Stimulated activated CD4-positive, alpha-beta T cell treated with anti-CD3 and anti-CD28 coated beads, Interleukin-12 subunit alpha, Interleukin-12 subunit beta, amount 100 ng/mL, for 24 hours (primary cell): ENCODE data around the gene NINL.
"Not testable (repeated sequence)": the region's sequence is repeated elsewhere in the genome, so short reads cannot be mapped to it uniquely, and the experiment has no call there.

ENCODE experiments used
- DNase-seq, 2 experiments: peaks; one replicate each; pipeline ENCODE4 v3.0.0-alpha.2; 2020; ENCODE audit warnings: low read depth in 2 of 2

Gene NINL

GRCh38 chr20:25592135-25592852 is 7.0 kb upstream of the NINL start:
- no peak for DNase-seq

- not testable (repeated sequence) for DNase-seq
Observed at GRCh38 chr20:25590778-25591177, 5.4 kb upstream of the NINL start.

DNA sequence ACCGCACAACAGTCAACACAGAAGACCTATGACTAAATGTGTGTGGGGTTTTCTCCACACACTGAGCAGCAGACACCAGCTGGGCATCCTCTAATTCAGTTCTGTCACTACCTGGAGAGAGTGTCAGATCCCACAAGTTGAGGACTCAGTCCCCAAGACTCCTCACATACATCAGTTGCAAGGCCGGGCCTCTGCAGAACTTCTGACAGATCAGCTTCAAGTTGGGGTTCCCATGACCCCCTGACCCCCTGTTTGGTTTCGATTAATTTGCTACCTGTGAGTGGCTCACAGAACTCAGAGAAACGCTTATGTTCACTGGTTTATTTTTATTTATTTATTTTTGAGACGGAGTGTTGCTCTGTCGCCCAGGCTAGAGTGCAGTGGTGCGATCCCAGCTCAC is 3.2 kb upstream of the NINL start:
- DNase-seq = no peak

- DNase-seq = no peak
Observed at GRCh38 chr20:25587536-25587935, 2.2 kb upstream of the NINL start.

DNA sequence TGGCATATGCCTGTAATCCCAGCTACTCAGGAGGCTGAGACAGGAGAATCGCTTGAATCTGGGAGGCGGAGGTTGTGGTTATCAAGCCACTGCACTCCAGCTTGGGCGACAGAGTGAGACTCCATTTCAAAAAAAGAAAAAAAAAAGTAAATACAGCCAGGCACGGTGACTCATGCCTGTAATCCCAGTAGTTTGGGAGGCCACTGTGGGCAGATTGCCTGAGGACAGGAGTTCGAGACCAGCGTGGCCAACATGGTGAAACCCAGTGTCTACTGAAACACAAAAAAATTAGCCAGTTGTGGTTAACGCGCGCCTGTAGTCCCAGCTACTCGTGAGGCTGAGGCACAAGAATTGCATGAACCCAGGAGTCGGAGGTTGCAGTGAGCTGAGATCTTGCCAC is 1.5 kb upstream of the NINL start:
- no peak for DNase-seq

DNA sequence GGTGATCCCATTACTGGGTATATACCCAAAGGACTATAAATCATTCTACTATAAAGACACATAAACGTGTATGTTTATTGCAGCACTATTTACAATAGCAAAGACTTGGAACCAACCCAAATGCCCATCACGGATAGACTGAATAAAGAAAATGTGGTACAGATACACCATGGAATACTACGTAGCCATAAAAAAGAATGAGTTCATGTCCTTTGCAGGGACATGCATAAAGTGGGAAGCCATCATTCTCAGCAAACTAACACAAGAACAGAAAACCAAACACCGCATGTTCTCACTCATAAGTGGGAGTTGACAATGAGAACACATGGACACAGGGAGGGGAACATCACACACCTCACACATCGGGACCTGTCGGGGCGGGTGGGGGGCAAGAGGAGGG is 1.7 kb downstream of the NINL start:
- not testable (repeated sequence) for DNase-seq

DNA sequence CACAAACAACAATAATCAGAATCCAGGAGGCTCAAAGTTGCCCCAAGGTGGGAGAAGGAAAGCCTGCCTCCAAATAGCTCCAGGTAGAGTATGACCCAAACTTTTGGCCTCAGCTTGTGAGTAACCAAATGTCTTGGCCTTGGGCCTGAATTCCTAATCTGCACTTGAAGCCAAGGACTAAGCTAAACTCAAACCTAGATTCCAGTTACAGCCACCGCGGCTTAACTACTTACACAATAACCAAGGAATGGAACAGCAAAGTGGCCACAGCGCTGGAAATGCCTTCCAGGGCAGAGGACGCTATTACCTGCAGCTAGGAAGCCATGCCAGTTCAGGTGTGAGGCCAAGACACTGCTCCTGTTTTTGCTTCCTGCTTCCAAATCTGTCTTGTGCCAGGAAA is 4.6 kb downstream of the NINL start:
- DNase-seq = no peak

- DNase-seq = no peak
Observed at GRCh38 chr20:25579081-25579770, 6.1 kb downstream of the NINL start.

- no peak for DNase-seq
Observed at GRCh38 chr20:25576783-25577530, 8.4 kb downstream of the NINL start.

DNA sequence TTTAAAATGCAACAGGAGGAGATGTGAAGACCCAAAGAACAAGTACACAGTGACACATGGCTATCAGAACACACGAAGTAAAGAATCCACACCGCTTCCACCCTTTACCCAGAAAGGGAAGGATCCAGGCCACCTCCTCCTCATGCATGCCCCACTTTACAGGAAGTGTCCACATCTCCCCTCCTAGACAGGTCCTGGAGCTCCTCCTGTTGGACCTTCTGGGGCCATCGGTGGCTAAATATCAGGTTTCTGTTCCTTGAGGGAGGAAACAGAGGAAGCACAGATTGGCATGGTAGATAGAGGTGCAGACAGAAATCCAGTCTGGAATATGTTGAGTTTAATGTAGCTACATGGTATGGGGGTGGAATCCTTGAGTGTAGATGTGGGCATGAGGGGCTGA is 10.9 kb downstream of the NINL start:
- no peak for DNase-seq

- DNase-seq = no peak
Observed at GRCh38 chr20:25573288-25574251, 11.8 kb downstream of the NINL start.

DNA sequence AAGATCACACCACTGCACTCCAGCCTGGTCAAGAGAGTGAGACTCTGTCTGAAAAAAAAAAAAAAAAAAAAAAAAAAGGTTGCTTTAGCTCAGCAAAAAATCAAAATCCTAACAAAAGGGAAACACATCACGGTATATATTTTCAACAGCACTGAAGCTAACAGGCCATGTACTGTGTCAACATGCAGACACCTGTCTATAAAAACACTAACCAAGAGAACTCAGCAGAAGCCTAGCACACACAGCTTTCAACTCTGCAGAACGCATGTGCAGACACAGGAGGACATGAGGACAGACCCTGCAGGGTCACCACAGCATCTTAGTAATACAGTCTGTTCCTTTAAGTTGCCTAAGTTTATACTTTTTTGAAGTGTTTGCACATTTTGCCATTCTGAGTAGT is 13.5 kb downstream of the NINL start:
- no peak for DNase-seq

- no peak for DNase-seq
Observed at GRCh38 chr20:25571240-25571639, 14.1 kb downstream of the NINL start.

- no peak for DNase-seq
Observed at GRCh38 chr20:25570148-25570530, 15.2 kb downstream of the NINL start.

GRCh38 chr20:25567286-25567685 is 18.0 kb downstream of the NINL start:
- no peak for DNase-seq

- DNase-seq = no peak
Observed at GRCh38 chr20:25566821-25567220, 18.5 kb downstream of the NINL start.

- no peak for DNase-seq
Observed at GRCh38 chr20:25565578-25566157, 19.7 kb downstream of the NINL start.

DNA sequence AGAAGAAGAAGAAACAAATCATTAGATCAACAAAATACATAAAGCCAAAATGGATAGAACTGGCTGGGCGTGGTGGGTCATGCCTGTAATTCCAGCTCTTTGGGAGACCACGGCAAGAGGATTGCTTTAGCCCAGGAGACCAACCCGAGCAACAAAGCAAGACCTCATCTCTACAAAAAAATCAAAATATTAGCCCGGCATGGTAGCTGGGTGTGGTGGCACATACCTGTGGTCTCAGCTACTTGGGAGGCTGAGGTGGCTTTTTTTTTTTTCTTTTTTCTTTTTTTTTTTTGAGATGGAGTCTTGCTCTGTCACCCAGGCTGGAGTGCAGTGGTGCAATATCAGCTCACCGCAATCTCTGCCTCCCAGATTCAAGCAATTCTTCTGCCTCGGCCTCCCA is 21.5 kb downstream of the NINL start:
- no peak for DNase-seq

- DNase-seq = no peak
Observed at GRCh38 chr20:25563362-25563761, 22.0 kb downstream of the NINL start.

GRCh38 chr20:25561771-25562170 is 23.6 kb downstream of the NINL start:
- not testable (repeated sequence) for DNase-seq

GRCh38 chr20:25553819-25554296 is 31.5 kb downstream of the NINL start:
- no peak for DNase-seq
